Measurements from ENCODE around the gene BACH2. TPM values are rescaled to one million over a fixed set of nuclear protein-coding genes. Genes with fewer than 3 reads are reported as not detected.
A peak's percentile ranks its signal among the peaks of the same experiment; 100 is the strongest.

Gene BACH2
- total and polyA plus RNA-seq, 9 of the 15 experiments (the other 6 are each of a cell fraction or from before 2014, with no cell fraction given), result 0.06 to 3.1 (median 0.59) TPM

DNA sequence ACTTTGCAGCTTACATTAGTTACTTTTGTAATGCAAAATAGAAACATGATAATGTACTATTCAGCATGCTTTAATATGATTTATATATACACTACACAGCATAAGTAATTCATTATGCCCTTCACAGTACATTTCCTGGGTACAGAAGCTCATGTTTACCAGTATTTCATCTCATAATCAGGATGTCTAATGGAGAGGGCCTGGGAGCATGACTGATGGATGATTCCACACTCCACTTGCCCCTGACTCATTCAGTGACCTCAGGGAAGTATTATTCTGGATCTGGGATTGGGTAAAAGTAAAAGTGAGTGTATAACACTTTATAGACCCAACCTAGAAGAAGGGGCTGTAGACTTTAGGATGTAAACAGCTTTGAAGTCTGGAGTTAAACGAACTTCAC lies 31.4 kb upstream of the BACH2 start:
- H3K9me1 ChIP-seq (ENCODE audit: control insufficient read depth, insufficient read depth, low read length), result no peaks in the 10 kb centered on the region
- no peaks in the 10 kb centered on the region for H4K20me1 ChIP-seq (replicated peaks; ENCODE audit: control insufficient read depth, insufficient read depth, low read length)
- DNase-seq (ENCODE audit: extremely low read depth in 1 of 4, low spot score in 3 of 4) (no peak), FAIRE-seq (no peak), ATAC-seq (no peak)
- CTCF ChIA-PET (ENCODE audit: low intra/inter-chr PET ratio), result no interaction called here
- H3K4me1 ChIP-seq (replicated peaks in 1 of 2; ENCODE audit: control insufficient read depth in 2 of 2, insufficient read depth in 2 of 2, low read length in 2 of 2), result no peaks in the 10 kb centered on the region; a peak in 1 of 5 replicates
- no peaks in the 10 kb centered on the region for H3K27me3 ChIP-seq (ENCODE audit: control insufficient read depth in 2 of 2, insufficient read depth in 2 of 2, low read length in 2 of 2)
- H3K27ac ChIP-seq (ENCODE audit: extremely low read depth, low read depth, low read length), result no peak overlapping the region
- no peak overlapping the region for H3K4me2 ChIP-seq (ENCODE audit: insufficient read depth, low read length)
- TF ChIP-seq, protein P1, sequence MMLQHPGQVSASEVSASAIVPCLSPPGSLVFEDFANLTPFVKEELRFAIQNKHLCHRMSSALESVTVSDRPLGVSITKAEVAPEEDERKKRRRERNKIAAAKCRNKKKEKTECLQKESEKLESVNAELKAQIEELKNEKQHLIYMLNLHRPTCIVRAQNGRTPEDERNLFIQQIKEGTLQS (IDR thresholded peaks at IDR 0.05), result 0 out of 2 replicates have a peak, but pooled peaks have one; percentile 8
- TF ChIP-seq, protein P1 (CRISPR knock-in tag; conservative IDR thresholded peaks at IDR 0.05), result no peak
- no peak for TF ChIP-seq NFXL1 (CRISPR knock-in tag; IDR thresholded peaks at IDR 0.05)
- no peaks in the 10 kb centered on the region for H3K79me2 ChIP-seq (ENCODE audit: control insufficient read depth, insufficient read depth, low read length)
- H3K4me3 ChIP-seq, result no peak overlapping the region
- no peaks in the 10 kb centered on the region for H3K36me3 ChIP-seq (ENCODE audit: control insufficient read depth, insufficient read depth, low read length)
- H3K9ac ChIP-seq (ENCODE audit: insufficient read depth in 1 of 2, low read depth in 2 of 2, low read length in 2 of 2), result no peak overlapping the region
- BruUV-seq (replicated peaks), result no TSS peak
- intact Hi-C loops (cut with micrococcal nuclease) (no loop called here), in situ Hi-C loops (cut with MboI) (no loop called here)
- H3K9me3 ChIP-seq (replicated peaks; ENCODE audit: control insufficient read depth, insufficient read depth, low read depth, low read length), result no peaks in the 10 kb centered on the region
- 6% methylated on average over 1 of the region's 1 CpG for WGBS (ENCODE audit: insufficient coverage, low coverage, missing lambda C conversion rate)
- H2AFZ ChIP-seq (ENCODE audit: low read depth, low read length), result no peak overlapping the region
- POLR2A ChIA-PET, result no interaction called here

DNA sequence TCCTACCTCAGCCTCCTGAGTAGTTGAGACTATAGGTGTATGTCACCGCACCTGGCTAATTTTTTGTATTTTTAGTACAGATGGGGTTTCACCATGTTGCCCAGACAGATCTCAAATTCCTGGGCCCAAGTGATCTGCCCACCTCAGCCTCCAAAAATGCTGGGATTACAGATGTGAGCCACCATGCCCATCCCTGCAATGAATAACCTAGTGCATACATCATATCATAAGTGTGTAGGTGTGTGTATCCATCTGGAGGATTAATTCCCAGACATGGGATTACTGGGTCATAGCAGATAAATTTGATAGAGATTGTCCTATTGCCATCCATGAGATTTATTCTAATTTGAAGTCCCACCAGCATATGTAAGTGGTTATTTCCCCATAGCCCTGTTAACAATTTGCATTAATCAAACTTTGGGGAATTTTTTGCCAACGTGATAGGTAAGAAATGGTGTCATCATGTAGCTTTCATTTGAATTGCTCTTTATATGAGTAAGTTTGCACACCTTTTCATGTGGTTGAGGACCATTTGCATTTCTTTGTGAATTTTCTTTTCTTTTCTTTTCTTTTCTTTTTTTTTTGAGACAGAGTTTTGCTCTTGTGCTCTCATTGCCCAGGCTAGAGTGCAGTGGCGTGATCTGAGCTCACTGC lies 29.9 kb upstream of the BACH2 start:
- H3K36me3 ChIP-seq (ENCODE audit: control insufficient read depth, insufficient read depth, low read length), result no peaks in the 10 kb centered on the region
- no peak overlapping the region for H3K9ac ChIP-seq (ENCODE audit: insufficient read depth in 1 of 2, low read depth in 2 of 2, low read length in 2 of 2)
- H3K27ac ChIP-seq (ENCODE audit: extremely low read depth, low read depth, low read length), result no peak overlapping the region
- intact Hi-C loops (cut with micrococcal nuclease) (no loop called here), in situ Hi-C loops (cut with MboI) (no loop called here)
- no TSS peak for BruUV-seq (replicated peaks)
- no peak overlapping the region for H2AFZ ChIP-seq (ENCODE audit: low read depth, low read length)
- ATAC-seq (no peak), FAIRE-seq (no peak), DNase-seq (ENCODE audit: extremely low read depth in 1 of 4, low spot score in 3 of 4) (no peak)
- H4K20me1 ChIP-seq (replicated peaks; ENCODE audit: control insufficient read depth, insufficient read depth, low read length), result no peaks in the 10 kb centered on the region
- WGBS (ENCODE audit: insufficient coverage, low coverage, missing lambda C conversion rate), result 19% methylated on average over 3 of the region's 3 CpGs
- no peak overlapping the region for H3K4me2 ChIP-seq (ENCODE audit: insufficient read depth, low read length)
- ChIA-PET POLR2A (no interaction called here), CTCF (ENCODE audit: low intra/inter-chr PET ratio) (no interaction called here)
- H3K4me3 ChIP-seq, result no peak overlapping the region
- no peaks in the 10 kb centered on the region for H3K27me3 ChIP-seq (ENCODE audit: control insufficient read depth in 2 of 2, insufficient read depth in 2 of 2, low read length in 2 of 2)
- H3K9me3 ChIP-seq (replicated peaks; ENCODE audit: control insufficient read depth, insufficient read depth, low read depth, low read length), result no peaks in the 10 kb centered on the region
- H3K9me1 ChIP-seq (ENCODE audit: control insufficient read depth, insufficient read depth, low read length), result no peaks in the 10 kb centered on the region
- H3K4me1 ChIP-seq (replicated peaks in 1 of 2; ENCODE audit: control insufficient read depth in 2 of 2, insufficient read depth in 2 of 2, low read length in 2 of 2), result no peaks in the 10 kb centered on the region; a peak in 2 of 5 replicates
- no peaks in the 10 kb centered on the region for H3K79me2 ChIP-seq (ENCODE audit: control insufficient read depth, insufficient read depth, low read length)
- TF ChIP-seq, protein P2, sequence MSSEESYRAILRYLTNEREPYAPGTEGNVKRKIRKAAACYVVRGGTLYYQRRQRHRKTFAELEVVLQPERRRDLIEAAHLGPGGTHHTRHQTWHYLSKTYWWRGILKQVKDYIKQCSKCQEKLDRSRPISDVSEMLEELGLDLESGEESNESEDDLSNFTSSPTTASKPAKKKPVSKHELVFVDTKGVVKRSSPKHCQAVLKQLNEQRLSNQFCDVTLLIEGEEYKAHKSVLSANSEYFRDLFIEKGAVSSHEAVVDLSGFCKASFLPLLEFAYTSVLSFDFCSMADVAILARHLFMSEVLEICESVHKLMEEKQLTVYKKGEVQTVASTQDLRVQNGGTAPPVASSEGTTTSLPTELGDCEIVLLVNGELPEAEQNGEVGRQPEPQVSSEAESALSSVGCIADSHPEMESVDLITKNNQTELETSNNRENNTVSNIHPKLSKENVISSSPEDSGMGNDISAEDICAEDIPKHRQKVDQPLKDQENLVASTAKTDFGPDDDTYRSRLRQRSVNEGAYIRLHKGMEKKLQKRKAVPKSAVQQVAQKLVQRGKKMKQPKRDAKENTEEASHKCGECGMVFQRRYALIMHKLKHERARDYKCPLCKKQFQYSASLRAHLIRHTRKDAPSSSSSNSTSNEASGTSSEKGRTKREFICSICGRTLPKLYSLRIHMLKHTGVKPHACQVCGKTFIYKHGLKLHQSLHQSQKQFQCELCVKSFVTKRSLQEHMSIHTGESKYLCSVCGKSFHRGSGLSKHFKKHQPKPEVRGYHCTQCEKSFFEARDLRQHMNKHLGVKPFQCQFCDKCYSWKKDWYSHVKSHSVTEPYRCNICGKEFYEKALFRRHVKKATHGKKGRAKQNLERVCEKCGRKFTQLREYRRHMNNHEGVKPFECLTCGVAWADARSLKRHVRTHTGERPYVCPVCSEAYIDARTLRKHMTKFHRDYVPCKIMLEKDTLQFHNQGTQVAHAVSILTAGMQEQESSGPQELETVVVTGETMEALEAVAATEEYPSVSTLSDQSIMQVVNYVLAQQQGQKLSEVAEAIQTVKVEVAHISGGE (CRISPR knock-in tag; IDR thresholded peaks at IDR 0.05), result no peak
- no peak for TF ChIP-seq ZBTB7A (IDR thresholded peaks at IDR 0.05; ENCODE audit: borderline replicate concordance, control insufficient read depth, low read depth, low read length)
- no peak for TF ChIP-seq TAF9B (IDR thresholded peaks at IDR 0.05; ENCODE audit: partially characterized antibody)
- no peak for TF ChIP-seq ZNF778 (CRISPR knock-in tag; IDR thresholded peaks at IDR 0.05)
- TF ChIP-seq, protein P3, sequence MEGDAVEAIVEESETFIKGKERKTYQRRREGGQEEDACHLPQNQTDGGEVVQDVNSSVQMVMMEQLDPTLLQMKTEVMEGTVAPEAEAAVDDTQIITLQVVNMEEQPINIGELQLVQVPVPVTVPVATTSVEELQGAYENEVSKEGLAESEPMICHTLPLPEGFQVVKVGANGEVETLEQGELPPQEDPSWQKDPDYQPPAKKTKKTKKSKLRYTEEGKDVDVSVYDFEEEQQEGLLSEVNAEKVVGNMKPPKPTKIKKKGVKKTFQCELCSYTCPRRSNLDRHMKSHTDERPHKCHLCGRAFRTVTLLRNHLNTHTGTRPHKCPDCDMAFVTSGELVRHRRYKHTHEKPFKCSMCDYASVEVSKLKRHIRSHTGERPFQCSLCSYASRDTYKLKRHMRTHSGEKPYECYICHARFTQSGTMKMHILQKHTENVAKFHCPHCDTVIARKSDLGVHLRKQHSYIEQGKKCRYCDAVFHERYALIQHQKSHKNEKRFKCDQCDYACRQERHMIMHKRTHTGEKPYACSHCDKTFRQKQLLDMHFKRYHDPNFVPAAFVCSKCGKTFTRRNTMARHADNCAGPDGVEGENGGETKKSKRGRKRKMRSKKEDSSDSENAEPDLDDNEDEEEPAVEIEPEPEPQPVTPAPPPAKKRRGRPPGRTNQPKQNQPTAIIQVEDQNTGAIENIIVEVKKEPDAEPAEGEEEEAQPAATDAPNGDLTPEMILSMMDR (IDR thresholded peaks at IDR 0.05 in 2 of 3, conservative IDR thresholded peaks at IDR 0.05 in 1 of 3; ENCODE audit: insufficient read depth in 2 of 3, low read depth in 1 of 3, low read length in 3 of 3), result no peak

All from K562 (cell line).